Measurements from ENCODE around the gene MAD1L1. TPM values are rescaled to one million over a fixed set of nuclear protein-coding genes. Genes with fewer than 3 reads are reported as not detected.
A peak's percentile ranks its signal among the peaks of the same experiment; 100 is the strongest.

Gene MAD1L1
- total and polyA plus RNA-seq, 4 donors = 43.0 to 54.9 (median 49.9) TPM

GRCh38 chr7:2203766-2204300, 28.9 kb downstream of the MAD1L1 start:
- DNase-seq = peak in 2 of 3 donors; percentile 5 to 9

GRCh38 chr7:2202901-2203765, 29.6 kb downstream of the MAD1L1 start:
- H3K36me3 ChIP-seq (ENCODE audit: control insufficient read depth in 4 of 4, insufficient read depth in 4 of 4, low read length in 4 of 4) = peaks cover 0 to 37% (median 18%) of the 10 kb centered on the region in 4 donors
- H3K4me3 ChIP-seq = no peak overlapping the region
- H3K27ac ChIP-seq (ENCODE audit: low read depth in 1 of 2, low read length in 1 of 2) = no peak overlapping the region
- H3K4me1 ChIP-seq (ENCODE audit: control insufficient read depth in 5 of 5, insufficient read depth in 5 of 5, low read length in 5 of 5) = peaks cover 0 to 21% (median 7%) of the 10 kb centered on the region in 5 donors
- no peaks in the 10 kb centered on the region for H3K9me3 ChIP-seq (ENCODE audit: control insufficient read depth in 4 of 4, insufficient read depth in 3 of 4, low read length in 3 of 4)
- 85 to 86% methylated on average over 20 of the region's 20 CpGs for WGBS, 2 donors
- TF ChIP-seq CTCF (IDR thresholded peaks at IDR 0.05; ENCODE audit: control extremely low read depth, extremely low read depth) = no peak
- H3K27me3 ChIP-seq (ENCODE audit: control insufficient read depth in 3 of 3, insufficient read depth in 3 of 3, low read length in 2 of 3) = no peaks in the 10 kb centered on the region
- H3K9ac ChIP-seq (ENCODE audit: insufficient read depth in 1 of 2, low read length in 2 of 2) = no peak overlapping the region
- ATAC-seq (ENCODE audit: insufficient read depth, low FRiP score) (no peak), DNase-seq (peak; percentile 64 to 78 (median 76))

More at GRCh38 chr7:2203766-2204300, 28.9 kb downstream of the MAD1L1 start:
- Histone ChIP-seq H3K36me3 (ENCODE audit: control insufficient read depth in 4 of 4, insufficient read depth in 4 of 4, low read length in 4 of 4) (peaks cover 0 to 33% (median 21%) of the 10 kb centered on the region in 4 donors), H3K9me3 (ENCODE audit: control insufficient read depth in 4 of 4, insufficient read depth in 3 of 4, low read length in 3 of 4) (no peaks in the 10 kb centered on the region), H3K27ac (ENCODE audit: low read depth in 1 of 2, low read length in 1 of 2) (no peak overlapping the region), H3K27me3 (ENCODE audit: control insufficient read depth in 3 of 3, insufficient read depth in 3 of 3, low read length in 2 of 3) (no peaks in the 10 kb centered on the region), H3K4me3 (no peak overlapping the region), H3K9ac (ENCODE audit: insufficient read depth in 1 of 2, low read length in 2 of 2) (no peak overlapping the region), H3K4me1 (ENCODE audit: control insufficient read depth in 5 of 5, insufficient read depth in 5 of 5, low read length in 5 of 5) (peaks cover 0 to 21% (median 7%) of the 10 kb centered on the region in 5 donors)
- WGBS, 2 donors = 72 to 74% methylated on average over 13 of the region's 13 CpGs
- no peak for ATAC-seq (ENCODE audit: insufficient read depth, low FRiP score)
- TF ChIP-seq CTCF (IDR thresholded peaks at IDR 0.05; ENCODE audit: control extremely low read depth, extremely low read depth) = no peak

DNA sequence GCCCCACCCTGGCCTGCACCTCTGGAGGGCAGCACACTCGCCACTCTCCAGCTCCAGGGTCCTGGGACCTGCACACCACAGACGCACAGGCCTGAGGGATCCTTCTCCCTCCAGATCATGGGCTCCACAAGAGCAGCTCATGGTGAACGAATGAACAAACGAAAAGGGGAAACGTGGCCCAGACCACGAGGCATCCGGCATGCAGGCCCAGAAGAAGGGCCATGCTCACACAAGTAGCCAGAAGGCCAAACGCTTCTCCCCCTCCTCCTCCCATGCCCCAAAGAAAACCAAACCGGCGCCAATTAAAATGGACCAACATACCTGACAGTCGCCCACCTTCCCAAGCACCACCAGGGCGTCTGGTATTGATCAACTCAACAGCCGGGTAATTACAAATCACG, 30.4 kb downstream of the MAD1L1 start:
- 79 to 92% methylated on average over 14 of the region's 14 CpGs for WGBS, 2 donors
- TF ChIP-seq CTCF (IDR thresholded peaks at IDR 0.05; ENCODE audit: control extremely low read depth, extremely low read depth) = no peak
- Histone ChIP-seq H3K27me3 (ENCODE audit: control insufficient read depth in 3 of 3, insufficient read depth in 3 of 3, low read length in 2 of 3) (no peaks in the 10 kb centered on the region), H3K4me3 (no peak overlapping the region), H3K27ac (ENCODE audit: low read depth in 1 of 2, low read length in 1 of 2) (no peak overlapping the region), H3K4me1 (ENCODE audit: control insufficient read depth in 5 of 5, insufficient read depth in 5 of 5, low read length in 5 of 5) (peaks cover 0 to 21% (median 7%) of the 10 kb centered on the region in 5 donors), H3K9me3 (ENCODE audit: control insufficient read depth in 4 of 4, insufficient read depth in 3 of 4, low read length in 3 of 4) (no peaks in the 10 kb centered on the region), H3K9ac (ENCODE audit: insufficient read depth in 1 of 2, low read length in 2 of 2) (no peak overlapping the region), H3K36me3 (ENCODE audit: control insufficient read depth in 4 of 4, insufficient read depth in 4 of 4, low read length in 4 of 4) (peaks cover 0 to 33% (median 11%) of the 10 kb centered on the region in 4 donors)
- ATAC-seq (ENCODE audit: insufficient read depth, low FRiP score) (no peak), DNase-seq (no peak)
